Kidney (tissue), 22 donors: Measurements from ENCODE around the gene OR5AC2. TPM values are rescaled to one million over a fixed set of nuclear protein-coding genes. Genes with fewer than 3 reads are reported as not detected.

Source experiments
- DNase-seq, 5 donors: peaks; one replicate each; pipeline ENCODE4 v3.0.0-alpha.2; 2013 to 2020
- FAIRE-seq: peaks from 2 replicates; lab custom pipeline; 2012; peaks lifted over from hg19 to GRCh38; lab: Jason Lieb, UNC
- H3K27ac ChIP-seq, 2 donors: one replicate each; pipeline ENCODE4 v1.7.0; 2013; ENCODE audit warnings: low read depth in 2 of 2, low read length in 2 of 2, inconsistent platforms in 1 of 2
- H3K27me3 ChIP-seq: one replicate; pipeline ENCODE4 v1.7.1; 2013; ENCODE audit warnings: low read length, inconsistent platforms; ENCODE audit not compliant: control insufficient read depth, insufficient read depth
- H3K36me3 ChIP-seq, 3 donors: one replicate each; pipeline versions ENCODE4 v1.7.0 to v1.7.1; 2013; ENCODE audit warnings: low read length in 3 of 3, control low read depth in 1 of 3, inconsistent platforms in 1 of 3; ENCODE audit not compliant: insufficient read depth in 3 of 3, control insufficient read depth in 2 of 3
- H3K4me1 ChIP-seq, 3 donors: one replicate each; pipeline versions ENCODE4 v1.7.0 to v1.7.1; 2013; ENCODE audit warnings: low read length in 3 of 3, inconsistent platforms in 1 of 3, low read depth in 1 of 3; ENCODE audit not compliant: control insufficient read depth in 2 of 3, insufficient read depth in 2 of 3
- H3K4me3 ChIP-seq, 3 donors: one replicate each; pipeline versions ENCODE4 v1.7.0 to v1.8.1; 2013; ENCODE audit warnings: low read length in 3 of 3, control low read depth in 1 of 3, inconsistent platforms in 1 of 3
- H3K9ac ChIP-seq, 3 donors: one replicate each; pipeline versions ENCODE4 v1.7.0 to v1.7.1; 2013; ENCODE audit warnings: low read length in 3 of 3, control low read depth in 1 of 3, inconsistent platforms in 1 of 3
- H3K9me3 ChIP-seq, 3 donors: one replicate each; pipeline versions ENCODE4 v1.7.0 to v1.7.1; 2013; ENCODE audit warnings: low read length in 3 of 3, control low read depth in 1 of 3, inconsistent platforms in 1 of 3; ENCODE audit not compliant: control insufficient read depth in 2 of 3, insufficient read depth in 1 of 3
- intact Hi-C: fragments of 100-400 bp; cut with DNase I; formaldehyde crosslinking; loops from one replicate; pipeline ENCODE4 v1.11.1; 2022
- long read RNA-seq, 10 donors: library from polyadenylated mRNA in 1 of 10; unstranded in 1 of 10; transcript quantifications; one replicate each; pipeline ENCODE4 v2.0.0 and lab custom pipeline, GENCODE V29; 2021 to 2026
- polyA plus RNA-seq: library from polyadenylated mRNA; stranded (reverse); fragments of 350-450 nt; fragmentation: Illumina TruSeq; extraction: RNeasy Lipid Tissue Mini Kit (QIAGEN cat#74804); gene quantifications from one replicate; pipeline ENCODE4 v1.2.3, GENCODE V29; 2014; ENCODE audit warnings: low read depth, low replicate concordance; ENCODE audit not compliant: insufficient read depth
- total RNA-seq: library from RNA; stranded (reverse); fragmentation: NEBNext Ultra II Directional; extraction: Animal tissue kit (Norgen Biotek cat#: 25700); gene quantifications from one replicate; pipeline ENCODE4 v1.2.1, GENCODE V29; 2021
- TF ChIP-seq, protein P1 (sequence below): IDR thresholded peaks from 3 replicates; pipeline ENCODE4 v1.5.1; 2012; ENCODE audit warnings: mild to moderate bottlenecking, moderate library complexity, borderline replicate concordance; ENCODE audit not compliant: insufficient read depth; ENCODE audit errors: extremely low read depth
- donor health status: control.
- donor health status: control.
- donor health status: control.
- donor health status: control.
- donor health status: control.
- donor health status: DM: yes; HTN: yes; CAD: no.
- donor health status: Normal renal cell carcinoma (clear cell type).

The OR5AC2 gene, protein sequence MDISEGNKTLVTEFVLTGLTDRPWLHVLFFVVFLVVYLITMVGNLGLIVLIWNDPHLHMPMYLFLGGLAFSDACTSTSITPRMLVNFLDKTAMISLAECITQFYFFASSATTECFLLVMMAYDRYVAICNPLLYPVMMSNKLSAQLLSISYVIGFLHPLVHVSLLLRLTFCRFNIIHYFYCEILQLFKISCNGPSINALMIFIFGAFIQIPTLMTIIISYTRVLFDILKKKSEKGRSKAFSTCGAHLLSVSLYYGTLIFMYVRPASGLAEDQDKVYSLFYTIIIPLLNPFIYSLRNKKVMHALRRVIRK
- total RNA-seq (not detected), polyA plus RNA-seq (not detected)
- long read RNA-seq, donor 1 = 0 reads
- long read RNA-seq, donor 2 = 0 reads
- long read RNA-seq, donor 3 = 0 reads
- long read RNA-seq, donor 4 = 0 reads
- long read RNA-seq, donor 5 = 0 reads
- long read RNA-seq, donor 6 = 0 reads
- long read RNA-seq, donor 7 = 0 reads
- long read RNA-seq, donor 8 = 0 reads
- long read RNA-seq, donor 9, partial matches to known transcripts = 0 of 1 reads
- long read RNA-seq, donor 9, other reads (novel, unspliced or antisense) = 0 of 1 reads
- long read RNA-seq, donor 10 = 0 reads

- Histone ChIP-seq H3K4me1 (no peaks in the 10 kb centered on the region), H3K27me3 (no peaks in the 10 kb centered on the region), H3K36me3 (no peaks in the 10 kb centered on the region), H3K9me3 (no peaks in the 10 kb centered on the region), H3K4me3 (no peak within 1 kb of the TSS), H3K9ac (no peak within 1 kb of the TSS), H3K27ac (no peak within 1 kb of the TSS)
- DNase-seq (no peak), FAIRE-seq (no peak)
- TF ChIP-seq, protein P1, sequence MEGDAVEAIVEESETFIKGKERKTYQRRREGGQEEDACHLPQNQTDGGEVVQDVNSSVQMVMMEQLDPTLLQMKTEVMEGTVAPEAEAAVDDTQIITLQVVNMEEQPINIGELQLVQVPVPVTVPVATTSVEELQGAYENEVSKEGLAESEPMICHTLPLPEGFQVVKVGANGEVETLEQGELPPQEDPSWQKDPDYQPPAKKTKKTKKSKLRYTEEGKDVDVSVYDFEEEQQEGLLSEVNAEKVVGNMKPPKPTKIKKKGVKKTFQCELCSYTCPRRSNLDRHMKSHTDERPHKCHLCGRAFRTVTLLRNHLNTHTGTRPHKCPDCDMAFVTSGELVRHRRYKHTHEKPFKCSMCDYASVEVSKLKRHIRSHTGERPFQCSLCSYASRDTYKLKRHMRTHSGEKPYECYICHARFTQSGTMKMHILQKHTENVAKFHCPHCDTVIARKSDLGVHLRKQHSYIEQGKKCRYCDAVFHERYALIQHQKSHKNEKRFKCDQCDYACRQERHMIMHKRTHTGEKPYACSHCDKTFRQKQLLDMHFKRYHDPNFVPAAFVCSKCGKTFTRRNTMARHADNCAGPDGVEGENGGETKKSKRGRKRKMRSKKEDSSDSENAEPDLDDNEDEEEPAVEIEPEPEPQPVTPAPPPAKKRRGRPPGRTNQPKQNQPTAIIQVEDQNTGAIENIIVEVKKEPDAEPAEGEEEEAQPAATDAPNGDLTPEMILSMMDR = no peak
- intact Hi-C loops = no loop called here
These were observed at the start of gene OR5AC2 for GRCh38 chr3:98086873-98087272. Gene OR5AC2, plus strand, starts transcription at chr3:98087173. Its CDS starts 0 bp downstream, at chr3:98087173.

DNA sequence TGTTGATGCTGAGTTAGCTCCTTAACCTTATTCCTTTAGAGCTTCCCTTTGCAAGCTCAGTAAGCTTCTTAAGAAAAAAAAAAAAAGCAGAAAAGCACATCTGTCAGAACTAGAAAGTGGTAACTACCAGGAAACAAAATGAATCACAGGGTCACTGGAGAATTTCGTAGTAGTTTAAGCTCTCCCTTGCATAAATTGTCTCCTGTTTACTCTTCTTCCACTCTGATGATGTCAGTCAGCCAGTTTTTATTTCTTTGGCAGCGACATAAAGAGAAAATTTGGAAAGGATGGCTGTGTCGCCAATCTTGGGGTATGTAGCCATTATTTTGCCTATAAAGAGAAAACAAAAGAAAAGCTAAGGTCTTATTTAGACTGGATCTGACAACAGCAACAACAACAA lies 48.7 kb upstream of the OR5AC2 start:
- FAIRE-seq (no peak), DNase-seq (peak in 2 of 5 donors; percentile 10 to 35)
- H3K27me3 ChIP-seq = no peaks in the 10 kb centered on the region
- H3K36me3 ChIP-seq = no peaks in the 10 kb centered on the region
- H3K9me3 ChIP-seq = peaks cover 0 to 5% (median 2%) of the 10 kb centered on the region in 3 donors
- intact Hi-C loops = no loop called here
- peaks cover 0 to 2% (median 0%) of the 10 kb centered on the region in 3 donors for H3K4me1 ChIP-seq
- H3K9ac ChIP-seq = no peak overlapping the region
- TF ChIP-seq, protein P1 = no peak
- H3K27ac ChIP-seq = no peak overlapping the region
- H3K4me3 ChIP-seq = no peak overlapping the region

DNA sequence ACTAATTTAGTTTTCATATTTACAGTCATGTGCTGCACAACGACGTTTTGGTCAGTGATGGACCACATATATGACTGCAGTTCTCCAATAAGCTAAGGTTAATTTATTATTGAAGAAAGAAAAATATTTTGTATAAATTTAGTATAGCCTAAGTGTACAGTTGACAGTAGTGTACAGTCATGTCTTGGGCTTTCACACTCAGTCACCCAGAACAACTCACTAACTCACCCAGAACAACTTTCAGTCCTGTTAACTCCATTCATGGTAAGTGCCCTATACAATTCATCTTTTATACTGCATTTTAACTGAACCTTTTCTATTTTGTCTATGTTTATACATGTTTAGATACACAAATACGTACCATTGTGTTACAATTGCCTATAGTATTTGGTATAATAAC lies 48.1 kb upstream of the OR5AC2 start:
- Histone ChIP-seq H3K4me3 (peak overlapping the region in 1 of 3 donors; percentile 76), H3K9ac (no peak overlapping the region), H3K9me3 (peaks cover 0 to 5% (median 2%) of the 10 kb centered on the region in 3 donors), H3K27ac (no peak overlapping the region), H3K27me3 (no peaks in the 10 kb centered on the region), H3K4me1 (peaks cover 0 to 2% (median 0%) of the 10 kb centered on the region in 3 donors), H3K36me3 (no peaks in the 10 kb centered on the region)
- DNase-seq (peak in 1 of 5 donors; percentile 3), FAIRE-seq (no peak)
- intact Hi-C loops = no loop called here
- TF ChIP-seq, protein P1 = no peak
